ENCODE measurements around the gene ZNF644. TPM values are rescaled to one million over a fixed set of nuclear protein-coding genes. Genes with fewer than 3 reads are reported as not detected.
A peak's percentile ranks its signal among the peaks of the same experiment; 100 is the strongest.
"Not testable (repeated sequence)": the region's sequence is repeated elsewhere in the genome, so short reads cannot be mapped to it uniquely, and the experiment has no call there.

Gene ZNF644
- 37.9 to 47.6 TPM (median 46.3 TPM) in 3 replicates for total RNA-seq
- long read RNA-seq, full-length matches to known transcripts = 17 of 25 reads
- long read RNA-seq, partial matches to known transcripts = 2 of 25 reads
- long read RNA-seq, other reads (novel, unspliced or antisense) = 6 of 25 reads

GRCh38 chr1:91021686-91022517 is at the start of gene ZNF644:
TSS of gene ZNF644 (minus strand) at chr1:91022035. CDS start at chr1:90982353, 39,682 bp downstream.
- DNase-seq (ENCODE audit: low spot score) = peak; percentile 92
- Mint-ChIP-seq H3K36me3 (ENCODE audit: low read depth) (no peaks in the 10 kb centered on the region), H3K9me3 (ENCODE audit: low read depth) (no peaks in the 10 kb centered on the region), H3K27me3 (ENCODE audit: low read depth) (no peaks in the 10 kb centered on the region), H3K4me3 (ENCODE audit: unreplicated experiment) (peak within 1 kb of the TSS; percentile 91), H3K4me1 (ENCODE audit: low read depth) (peaks cover 43% of the 10 kb centered on the region), H3K27ac (ENCODE audit: unreplicated experiment) (peak within 1 kb of the TSS; percentile 100)
- no peak for TF ChIP-seq CTCF (IDR thresholded peaks at IDR 0.05)

- Mint-ChIP-seq H3K9me3 (ENCODE audit: low read depth) (no peaks in the 10 kb centered on the region), H3K27me3 (ENCODE audit: low read depth) (no peaks in the 10 kb centered on the region), H3K4me3 (ENCODE audit: unreplicated experiment) (no peak overlapping the region), H3K4me1 (ENCODE audit: low read depth) (no peaks in the 10 kb centered on the region), H3K36me3 (ENCODE audit: low read depth) (no peaks in the 10 kb centered on the region), H3K27ac (ENCODE audit: unreplicated experiment) (no peak overlapping the region)
- TF ChIP-seq CTCF (IDR thresholded peaks at IDR 0.05) = no peak
- DNase-seq (ENCODE audit: low spot score) = no peak
Observed at GRCh38 chr1:91070298-91070697, 48.5 kb upstream of the ZNF644 start.

GRCh38 chr1:91066538-91066937 is 44.7 kb upstream of the ZNF644 start:
- TF ChIP-seq CTCF (IDR thresholded peaks at IDR 0.05) = no peak
- H3K27ac Mint-ChIP-seq (ENCODE audit: unreplicated experiment) = no peak overlapping the region
- DNase-seq (ENCODE audit: low spot score) = no peak
- H3K9me3 Mint-ChIP-seq (ENCODE audit: low read depth) = peaks cover 4% of the 10 kb centered on the region
- no peaks in the 10 kb centered on the region for H3K36me3 Mint-ChIP-seq (ENCODE audit: low read depth)
- H3K4me1 Mint-ChIP-seq (ENCODE audit: low read depth) = no peaks in the 10 kb centered on the region
- H3K4me3 Mint-ChIP-seq (ENCODE audit: unreplicated experiment) = no peak overlapping the region
- H3K27me3 Mint-ChIP-seq (ENCODE audit: low read depth) = no peaks in the 10 kb centered on the region

- no peak for DNase-seq (ENCODE audit: low spot score)
- TF ChIP-seq CTCF (IDR thresholded peaks at IDR 0.05) = no peak
- no peaks in the 10 kb centered on the region for H3K36me3 Mint-ChIP-seq (ENCODE audit: low read depth)
- H3K4me1 Mint-ChIP-seq (ENCODE audit: low read depth) = no peaks in the 10 kb centered on the region
- no peaks in the 10 kb centered on the region for H3K27me3 Mint-ChIP-seq (ENCODE audit: low read depth)
- no peak overlapping the region for H3K4me3 Mint-ChIP-seq (ENCODE audit: unreplicated experiment)
- H3K9me3 Mint-ChIP-seq (ENCODE audit: low read depth) = peaks cover 4% of the 10 kb centered on the region
- no peak overlapping the region for H3K27ac Mint-ChIP-seq (ENCODE audit: unreplicated experiment)
Observed at GRCh38 chr1:91065337-91065736, 43.5 kb upstream of the ZNF644 start.

- not testable (repeated sequence) for DNase-seq (ENCODE audit: low spot score); H3K27ac Mint-ChIP-seq (ENCODE audit: unreplicated experiment); H3K4me3 Mint-ChIP-seq (ENCODE audit: unreplicated experiment); H3K27me3 Mint-ChIP-seq (ENCODE audit: low read depth); H3K36me3 Mint-ChIP-seq (ENCODE audit: low read depth); H3K9me3 Mint-ChIP-seq (ENCODE audit: low read depth); H3K4me1 Mint-ChIP-seq (ENCODE audit: low read depth)
Observed at GRCh38 chr1:91063403-91063802, 41.6 kb upstream of the ZNF644 start.

Measured in chondrocyte (in vitro differentiated cells).